ENCODE results near the gene TLL2. TPM values are rescaled to one million over a fixed set of nuclear protein-coding genes. Genes with fewer than 3 reads are reported as not detected.

The TLL2 gene
- polyA plus RNA-seq, 4 donors, result 0.46 to 1.6 (median 0.54) TPM; not detected in 1

DNA sequence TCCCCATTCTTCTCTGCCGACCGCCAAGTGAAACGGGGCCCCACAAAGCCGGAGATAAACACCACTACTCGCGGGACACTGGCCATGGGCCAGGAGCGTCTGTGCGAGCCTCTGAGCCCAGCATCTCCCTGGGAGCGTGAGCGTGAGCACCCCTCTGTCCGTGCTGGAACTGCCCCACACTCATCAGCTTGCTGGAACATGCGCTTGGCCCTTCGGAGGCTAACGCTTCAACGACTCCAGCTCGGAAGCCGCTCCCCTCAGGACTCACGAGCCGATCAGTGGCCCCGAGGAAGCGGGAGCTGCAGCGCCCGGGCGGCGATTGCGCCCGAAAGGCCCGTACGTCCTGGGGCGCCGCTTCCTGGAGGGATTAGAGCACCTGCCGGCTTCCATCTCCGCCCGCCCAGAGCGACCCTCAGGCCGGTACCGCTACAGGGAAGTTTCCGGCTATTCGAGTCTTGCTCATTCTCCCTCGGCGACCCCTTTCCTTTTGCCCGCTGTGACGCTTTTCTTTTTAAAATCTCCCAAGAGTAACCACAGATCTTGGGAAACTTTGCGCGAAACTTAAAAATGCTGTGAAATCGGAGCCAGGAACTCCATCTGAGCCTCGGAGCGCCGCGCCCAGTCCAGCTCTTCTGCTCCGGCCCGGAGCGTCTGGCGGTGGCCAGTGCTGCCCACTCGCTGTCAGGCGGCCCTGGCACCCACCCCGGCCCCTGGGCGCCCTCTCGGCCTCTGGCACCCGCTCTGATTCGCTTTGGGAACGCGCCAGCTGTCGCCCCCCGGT, 1.0 kb downstream of the TLL2 start:
- peak; percentile 38 to 57 for DNase-seq
- peak overlapping the region; percentile 24 to 64 (median 42) for H3K4me3 ChIP-seq (ENCODE audit: low read depth in 1 of 3, low read length in 3 of 3)
- FAIRE-seq, result no peak
- H3K4me1 ChIP-seq (ENCODE audit: control insufficient read depth in 3 of 3, insufficient read depth in 2 of 3, low read depth in 1 of 3, low read length in 2 of 3), result peaks cover 0 to 17% (median 5%) of the 10 kb centered on the region in 3 donors
- no peak overlapping the region for H3K27ac ChIP-seq (ENCODE audit: low read depth in 1 of 3, low read length in 2 of 3)
- H3K27me3 ChIP-seq (ENCODE audit: control insufficient read depth in 3 of 3, insufficient read depth in 3 of 3, low read length in 3 of 3), result peaks cover 0 to 44% (median 3%) of the 10 kb centered on the region in 3 donors
- H3K36me3 ChIP-seq (ENCODE audit: control insufficient read depth in 3 of 3, insufficient read depth in 2 of 3, low read depth in 1 of 3, low read length in 3 of 3), result no peaks in the 10 kb centered on the region
- 1 to 3% (median 2%) methylated on average over 61 to 65 of the region's 65 CpGs for WGBS, 3 donors
- H3K9me3 ChIP-seq (ENCODE audit: control insufficient read depth in 2 of 2, insufficient read depth in 1 of 2, low read depth in 1 of 2, low read length in 1 of 2), result no peaks in the 10 kb centered on the region

- no peaks in the 10 kb centered on the region for H3K9me3 ChIP-seq (ENCODE audit: control insufficient read depth in 2 of 2, insufficient read depth in 1 of 2, low read depth in 1 of 2, low read length in 1 of 2)
- peaks cover 0 to 44% (median 3%) of the 10 kb centered on the region in 3 donors for H3K27me3 ChIP-seq (ENCODE audit: control insufficient read depth in 3 of 3, insufficient read depth in 3 of 3, low read length in 3 of 3)
- DNase-seq (peak; percentile 62 to 66), FAIRE-seq (no peak)
- H3K27ac ChIP-seq (ENCODE audit: low read depth in 1 of 3, low read length in 2 of 3), result no peak overlapping the region
- WGBS, 3 donors, result 46 to 62% (median 49%) methylated on average over 7 of the region's 7 CpGs
- no peaks in the 10 kb centered on the region for H3K36me3 ChIP-seq (ENCODE audit: control insufficient read depth in 3 of 3, insufficient read depth in 2 of 3, low read depth in 1 of 3, low read length in 3 of 3)
- peaks cover 0 to 17% (median 5%) of the 10 kb centered on the region in 3 donors for H3K4me1 ChIP-seq (ENCODE audit: control insufficient read depth in 3 of 3, insufficient read depth in 2 of 3, low read depth in 1 of 3, low read length in 2 of 3)
- no peak overlapping the region for H3K4me3 ChIP-seq (ENCODE audit: low read depth in 1 of 3, low read length in 3 of 3)
These were observed 2.4 kb downstream of the TLL2 start for GRCh38 chr10:96511044-96511945.

GRCh38 chr10:96509017-96509641, 4.6 kb downstream of the TLL2 start:
- no peak for FAIRE-seq
- DNase-seq, result no peak
- peaks cover 0 to 40% (median 3%) of the 10 kb centered on the region in 3 donors for H3K27me3 ChIP-seq (ENCODE audit: control insufficient read depth in 3 of 3, insufficient read depth in 3 of 3, low read length in 3 of 3)
- H3K27ac ChIP-seq (ENCODE audit: low read depth in 1 of 3, low read length in 2 of 3), result no peak overlapping the region
- WGBS, 3 donors, result 85 to 92% (median 86%) methylated on average over 3 of the region's 3 CpGs
- no peaks in the 10 kb centered on the region for H3K9me3 ChIP-seq (ENCODE audit: control insufficient read depth in 2 of 2, insufficient read depth in 1 of 2, low read depth in 1 of 2, low read length in 1 of 2)
- H3K4me3 ChIP-seq (ENCODE audit: low read depth in 1 of 3, low read length in 3 of 3), result no peak overlapping the region
- H3K4me1 ChIP-seq (ENCODE audit: control insufficient read depth in 3 of 3, insufficient read depth in 2 of 3, low read depth in 1 of 3, low read length in 2 of 3), result peaks cover 0 to 12% (median 5%) of the 10 kb centered on the region in 3 donors
- no peaks in the 10 kb centered on the region for H3K36me3 ChIP-seq (ENCODE audit: control insufficient read depth in 3 of 3, insufficient read depth in 2 of 3, low read depth in 1 of 3, low read length in 3 of 3)

GRCh38 chr10:96507044-96507443, 6.7 kb downstream of the TLL2 start:
- no peaks in the 10 kb centered on the region for H3K36me3 ChIP-seq (ENCODE audit: control insufficient read depth in 3 of 3, insufficient read depth in 2 of 3, low read depth in 1 of 3, low read length in 3 of 3)
- no peak overlapping the region for H3K4me3 ChIP-seq (ENCODE audit: low read depth in 1 of 3, low read length in 3 of 3)
- FAIRE-seq (no peak), DNase-seq (no peak)
- no peak overlapping the region for H3K27ac ChIP-seq (ENCODE audit: low read depth in 1 of 3, low read length in 2 of 3)
- 77 to 83% (median 80%) methylated on average over 2 of the region's 2 CpGs for WGBS, 3 donors
- H3K27me3 ChIP-seq (ENCODE audit: control insufficient read depth in 3 of 3, insufficient read depth in 3 of 3, low read length in 3 of 3), result peaks cover 0 to 23% (median 0%) of the 10 kb centered on the region in 3 donors
- no peaks in the 10 kb centered on the region for H3K9me3 ChIP-seq (ENCODE audit: control insufficient read depth in 2 of 2, insufficient read depth in 1 of 2, low read depth in 1 of 2, low read length in 1 of 2)
- no peaks in the 10 kb centered on the region for H3K4me1 ChIP-seq (ENCODE audit: control insufficient read depth in 3 of 3, insufficient read depth in 2 of 3, low read depth in 1 of 3, low read length in 2 of 3)

DNA sequence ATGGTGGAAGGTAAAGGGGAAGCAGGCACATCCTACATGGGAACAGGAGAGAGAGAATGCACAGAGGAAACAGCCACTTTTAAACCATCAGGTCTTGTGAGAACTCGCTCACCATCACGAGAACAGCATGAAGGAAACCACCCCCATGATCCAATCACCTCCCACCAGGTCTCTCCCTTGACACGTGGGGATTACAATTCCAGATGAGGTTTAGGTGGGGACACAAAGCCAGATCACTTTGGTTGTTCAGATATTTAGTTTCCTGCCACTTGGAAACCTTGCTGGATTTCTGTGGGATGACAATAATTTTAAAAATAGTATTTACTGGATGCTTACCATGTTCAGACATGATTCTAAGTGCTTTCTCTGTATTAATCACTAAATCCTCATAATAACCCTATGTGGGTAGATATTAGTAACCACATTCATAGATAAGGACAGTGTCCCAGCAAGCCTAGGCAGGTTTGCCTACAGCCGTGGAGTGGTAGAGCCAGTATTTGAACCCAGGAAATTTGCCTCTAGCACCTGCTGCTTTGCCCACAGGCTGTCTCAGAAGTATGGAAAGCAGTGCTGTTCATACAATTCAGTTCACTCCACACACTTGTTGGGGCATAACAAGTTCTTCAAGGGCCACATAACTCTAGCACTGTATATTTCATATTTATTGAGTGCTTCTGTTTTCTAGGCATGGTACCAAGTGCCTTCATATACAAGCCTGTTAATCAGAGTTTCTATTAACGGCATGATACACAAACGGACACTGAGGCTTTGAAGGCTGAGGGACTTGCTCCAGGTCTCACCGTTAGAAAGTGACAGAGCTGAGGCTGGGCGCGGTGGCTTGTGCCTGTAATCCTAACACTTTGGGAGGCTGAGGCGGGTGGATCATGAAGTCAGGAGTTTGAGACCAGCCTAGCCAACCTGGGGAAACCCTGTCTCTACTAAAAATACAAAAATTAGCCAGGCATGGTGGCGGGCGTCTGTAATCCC, 8.3 kb downstream of the TLL2 start:
- Histone ChIP-seq H3K4me3 (ENCODE audit: low read depth in 1 of 3, low read length in 3 of 3) (no peak overlapping the region), H3K9me3 (ENCODE audit: control insufficient read depth in 2 of 2, insufficient read depth in 1 of 2, low read depth in 1 of 2, low read length in 1 of 2) (no peaks in the 10 kb centered on the region), H3K27ac (ENCODE audit: low read depth in 1 of 3, low read length in 2 of 3) (no peak overlapping the region), H3K27me3 (ENCODE audit: control insufficient read depth in 3 of 3, insufficient read depth in 3 of 3, low read length in 3 of 3) (peaks cover 0 to 8% (median 0%) of the 10 kb centered on the region in 3 donors), H3K36me3 (ENCODE audit: control insufficient read depth in 3 of 3, insufficient read depth in 2 of 3, low read depth in 1 of 3, low read length in 3 of 3) (no peaks in the 10 kb centered on the region), H3K4me1 (ENCODE audit: control insufficient read depth in 3 of 3, insufficient read depth in 2 of 3, low read depth in 1 of 3, low read length in 2 of 3) (no peaks in the 10 kb centered on the region)
- DNase-seq, result no peak
- FAIRE-seq, result no peak
- WGBS, 3 donors, result 70 to 77% (median 73%) methylated on average over 12 of the region's 12 CpGs

- Histone ChIP-seq H3K4me3 (ENCODE audit: low read depth in 1 of 3, low read length in 3 of 3) (no peak overlapping the region), H3K9me3 (ENCODE audit: control insufficient read depth in 2 of 2, insufficient read depth in 1 of 2, low read depth in 1 of 2, low read length in 1 of 2) (no peaks in the 10 kb centered on the region), H3K4me1 (ENCODE audit: control insufficient read depth in 3 of 3, insufficient read depth in 2 of 3, low read depth in 1 of 3, low read length in 2 of 3) (no peaks in the 10 kb centered on the region), H3K27ac (ENCODE audit: low read depth in 1 of 3, low read length in 2 of 3) (no peak overlapping the region), H3K36me3 (ENCODE audit: control insufficient read depth in 3 of 3, insufficient read depth in 2 of 3, low read depth in 1 of 3, low read length in 3 of 3) (no peaks in the 10 kb centered on the region), H3K27me3 (ENCODE audit: control insufficient read depth in 3 of 3, insufficient read depth in 3 of 3, low read length in 3 of 3) (peaks cover 0 to 4% (median 0%) of the 10 kb centered on the region in 3 donors)
- no peak for DNase-seq
- no peak for FAIRE-seq
- 86 to 89% (median 86%) methylated on average over 7 of the region's 7 CpGs for WGBS, 3 donors
These were observed 11.0 kb downstream of the TLL2 start for GRCh38 chr10:96502561-96503282.

- H3K27me3 ChIP-seq (ENCODE audit: control insufficient read depth in 3 of 3, insufficient read depth in 3 of 3, low read length in 3 of 3), result peaks cover 0 to 4% (median 0%) of the 10 kb centered on the region in 3 donors
- FAIRE-seq (no peak), DNase-seq (no peak)
- no peaks in the 10 kb centered on the region for H3K4me1 ChIP-seq (ENCODE audit: control insufficient read depth in 3 of 3, insufficient read depth in 2 of 3, low read depth in 1 of 3, low read length in 2 of 3)
- no peak overlapping the region for H3K27ac ChIP-seq (ENCODE audit: low read depth in 1 of 3, low read length in 2 of 3)
- WGBS, 3 donors, result 71 to 84% (median 83%) methylated on average over 4 of the region's 4 CpGs
- H3K4me3 ChIP-seq (ENCODE audit: low read depth in 1 of 3, low read length in 3 of 3), result no peak overlapping the region
- no peaks in the 10 kb centered on the region for H3K36me3 ChIP-seq (ENCODE audit: control insufficient read depth in 3 of 3, insufficient read depth in 2 of 3, low read depth in 1 of 3, low read length in 3 of 3)
- no peaks in the 10 kb centered on the region for H3K9me3 ChIP-seq (ENCODE audit: control insufficient read depth in 2 of 2, insufficient read depth in 1 of 2, low read depth in 1 of 2, low read length in 1 of 2)
These were observed 11.7 kb downstream of the TLL2 start for GRCh38 chr10:96501985-96502384.
